Progenitor cell of endocrine pancreas (in vitro differentiated cells): ENCODE data around the gene SPTBN5. TPM values are rescaled to one million over a fixed set of nuclear protein-coding genes. Genes with fewer than 3 reads are reported as not detected.

Experiments
- DNase-seq: peaks from one replicate; pipeline ENCODE4 v3.0.0; 2021; ENCODE audit warnings: low spot score; ENCODE audit not compliant: unreplicated experiment
- H3K27ac Mint-ChIP-seq: 2 replicates; pipeline ENCODE4 v1.8.0; 2021; ENCODE audit warnings: mild to moderate bottlenecking, moderate library complexity, mixed read lengths
- H3K27me3 Mint-ChIP-seq: 2 replicates; pipeline ENCODE4 v1.8.0; 2021; ENCODE audit warnings: mixed read lengths
- H3K36me3 Mint-ChIP-seq: 2 replicates; pipeline ENCODE4 v1.8.0; 2022; ENCODE audit warnings: mixed read lengths; ENCODE audit not compliant: insufficient read depth
- H3K4me1 Mint-ChIP-seq: 2 replicates; pipeline ENCODE4 v1.8.0; 2021; ENCODE audit warnings: low read depth, mixed read lengths
- H3K4me3 Mint-ChIP-seq: 2 replicates; pipeline ENCODE4 v1.8.0; 2021; ENCODE audit warnings: low read depth, mild to moderate bottlenecking, moderate library complexity, mixed read lengths
- H3K9me3 Mint-ChIP-seq: 2 replicates; pipeline ENCODE4 v1.8.0; 2021; ENCODE audit warnings: low read depth, mixed read lengths
- total RNA-seq: library from RNA; stranded (reverse); gene quantifications from 2 replicates; pipeline ENCODE4 v1.2.1, GENCODE V29; 2021
- TF ChIP-seq, protein P1 (sequence below): fragments of 200-600 bp; sonication (generic); IDR thresholded peaks from one replicate; pipeline ENCODE4 v1.5.0; 2021; ENCODE audit warnings: antibody characterized with exemption, mild to moderate bottlenecking; ENCODE audit not compliant: unreplicated experiment

The SPTBN5 gene
- total RNA-seq, 1 donor from 2014 or later = 7.9 TPM

DNA sequence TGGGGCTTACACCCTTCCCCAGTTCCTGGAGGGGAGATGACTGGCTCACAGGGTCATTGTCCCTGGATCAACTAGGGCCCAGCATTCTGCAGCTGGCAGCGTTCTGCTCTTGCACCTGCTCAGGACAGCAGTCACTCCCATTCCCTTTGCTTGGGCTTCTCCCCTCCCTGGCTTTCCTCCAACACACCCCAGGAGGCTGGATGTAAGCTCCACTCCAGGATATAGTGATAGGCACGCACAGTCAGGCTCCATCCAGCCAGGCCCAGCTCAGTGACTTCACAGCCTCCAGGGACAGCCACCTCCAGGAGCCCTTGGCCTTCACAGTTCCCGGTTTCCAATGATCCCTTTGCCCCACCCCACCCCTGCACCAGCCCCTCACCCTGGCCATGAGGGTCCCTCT, 1.9 kb downstream of the SPTBN5 start:
- Mint-ChIP-seq H3K4me3 (no peak overlapping the region), H3K36me3 (no peaks in the 10 kb centered on the region), H3K4me1 (peaks cover 11% of the 10 kb centered on the region), H3K27ac (no peak overlapping the region), H3K9me3 (no peaks in the 10 kb centered on the region), H3K27me3 (no peaks in the 10 kb centered on the region)
- TF ChIP-seq, protein P1, sequence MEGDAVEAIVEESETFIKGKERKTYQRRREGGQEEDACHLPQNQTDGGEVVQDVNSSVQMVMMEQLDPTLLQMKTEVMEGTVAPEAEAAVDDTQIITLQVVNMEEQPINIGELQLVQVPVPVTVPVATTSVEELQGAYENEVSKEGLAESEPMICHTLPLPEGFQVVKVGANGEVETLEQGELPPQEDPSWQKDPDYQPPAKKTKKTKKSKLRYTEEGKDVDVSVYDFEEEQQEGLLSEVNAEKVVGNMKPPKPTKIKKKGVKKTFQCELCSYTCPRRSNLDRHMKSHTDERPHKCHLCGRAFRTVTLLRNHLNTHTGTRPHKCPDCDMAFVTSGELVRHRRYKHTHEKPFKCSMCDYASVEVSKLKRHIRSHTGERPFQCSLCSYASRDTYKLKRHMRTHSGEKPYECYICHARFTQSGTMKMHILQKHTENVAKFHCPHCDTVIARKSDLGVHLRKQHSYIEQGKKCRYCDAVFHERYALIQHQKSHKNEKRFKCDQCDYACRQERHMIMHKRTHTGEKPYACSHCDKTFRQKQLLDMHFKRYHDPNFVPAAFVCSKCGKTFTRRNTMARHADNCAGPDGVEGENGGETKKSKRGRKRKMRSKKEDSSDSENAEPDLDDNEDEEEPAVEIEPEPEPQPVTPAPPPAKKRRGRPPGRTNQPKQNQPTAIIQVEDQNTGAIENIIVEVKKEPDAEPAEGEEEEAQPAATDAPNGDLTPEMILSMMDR = no peak
- no peak for DNase-seq

DNA sequence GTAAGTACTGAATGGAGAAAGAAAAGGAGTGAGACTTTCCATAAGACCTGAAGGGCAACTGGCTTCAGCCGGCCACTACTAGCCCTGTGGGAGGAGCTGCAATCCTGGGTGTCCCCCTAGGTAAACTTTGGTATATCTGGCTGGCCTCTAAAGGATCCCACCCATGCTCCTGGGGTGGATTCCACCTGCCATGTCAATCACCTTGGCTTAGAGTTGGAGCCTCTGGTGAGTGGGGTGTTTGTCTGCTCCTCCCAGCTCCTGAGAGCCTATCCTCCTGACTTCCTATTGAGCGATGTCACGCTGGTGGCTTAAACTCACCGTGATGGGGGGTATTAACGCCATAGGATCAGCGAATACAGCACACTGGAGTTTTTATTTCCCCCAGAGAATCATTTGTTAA, 2.6 kb downstream of the SPTBN5 start:
- no peak for DNase-seq
- Mint-ChIP-seq H3K4me3 (no peak overlapping the region), H3K27ac (no peak overlapping the region), H3K36me3 (no peaks in the 10 kb centered on the region), H3K4me1 (peaks cover 11% of the 10 kb centered on the region), H3K9me3 (no peaks in the 10 kb centered on the region), H3K27me3 (no peaks in the 10 kb centered on the region)
- TF ChIP-seq, protein P1 = no peak

DNA sequence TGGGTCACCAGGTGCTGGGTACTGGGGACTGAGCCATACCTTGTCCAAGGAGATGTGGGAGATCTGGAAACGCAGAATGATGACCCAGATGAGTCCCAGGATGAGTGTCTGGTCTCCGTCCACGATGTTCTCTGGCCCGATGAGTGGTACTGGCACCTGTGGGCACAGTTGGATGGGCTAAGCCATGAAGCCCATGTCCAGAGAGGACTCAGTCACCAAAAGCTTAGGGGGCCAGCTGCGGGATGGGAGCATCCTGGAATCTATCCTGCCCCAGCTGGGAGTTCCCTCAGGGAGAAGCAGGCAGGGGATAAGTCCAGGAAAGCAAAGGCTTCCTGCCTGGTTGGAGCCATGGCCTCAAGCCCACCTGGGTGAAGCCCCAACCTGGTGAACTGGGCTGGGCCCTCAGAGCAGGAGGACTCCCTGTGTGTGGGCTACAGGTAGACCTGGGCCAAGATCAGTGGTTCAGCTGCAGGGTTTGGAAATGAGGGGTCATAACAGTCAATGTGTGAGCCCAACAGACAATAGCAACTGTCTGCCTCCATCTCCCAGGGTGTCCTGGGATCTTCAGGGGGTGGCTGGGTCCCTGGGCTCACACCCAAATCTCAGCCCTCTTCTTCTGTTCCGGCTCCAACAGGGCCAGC, 3.7 kb downstream of the SPTBN5 start:
- DNase-seq = no peak
- Mint-ChIP-seq H3K27me3 (no peaks in the 10 kb centered on the region), H3K4me1 (peaks cover 10% of the 10 kb centered on the region), H3K27ac (no peak overlapping the region), H3K4me3 (no peak overlapping the region), H3K9me3 (no peaks in the 10 kb centered on the region), H3K36me3 (no peaks in the 10 kb centered on the region)
- TF ChIP-seq, protein P1 = no peak

DNA sequence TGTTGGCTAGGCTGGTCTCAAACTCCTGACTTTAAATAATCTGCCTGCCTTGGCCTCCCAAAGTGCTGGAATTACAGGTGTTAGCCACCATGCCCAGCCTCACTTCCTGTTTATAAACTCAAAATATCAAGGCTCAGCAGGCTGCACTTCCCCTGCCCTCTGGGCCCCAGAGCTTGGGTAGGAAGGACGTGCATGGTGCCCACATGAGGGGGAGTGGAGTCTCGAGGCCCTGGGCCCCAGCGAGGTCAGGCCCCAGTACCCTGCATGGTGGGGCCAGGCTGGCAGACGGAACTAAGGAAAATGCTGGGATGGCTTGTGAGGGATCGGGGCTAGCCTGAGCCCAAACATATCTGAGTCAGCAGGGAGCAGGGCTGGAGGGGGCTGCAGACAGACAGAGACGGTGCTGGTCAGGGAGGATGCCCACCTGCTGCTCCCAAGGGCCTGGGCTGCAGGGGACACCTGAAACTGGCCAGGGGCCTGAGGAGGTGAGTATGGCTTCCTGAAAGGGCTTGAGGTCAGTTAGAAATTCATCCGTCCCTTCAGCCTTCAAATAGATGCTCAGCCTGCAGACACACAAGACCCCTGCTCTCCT, 5.1 kb downstream of the SPTBN5 start:
- DNase-seq = no peak
- Mint-ChIP-seq H3K27me3 (peaks cover 7% of the 10 kb centered on the region), H3K27ac (no peak overlapping the region), H3K4me3 (no peak overlapping the region), H3K9me3 (no peaks in the 10 kb centered on the region), H3K4me1 (peaks cover 10% of the 10 kb centered on the region), H3K36me3 (no peaks in the 10 kb centered on the region)
- TF ChIP-seq, protein P1 = no peak

DNA sequence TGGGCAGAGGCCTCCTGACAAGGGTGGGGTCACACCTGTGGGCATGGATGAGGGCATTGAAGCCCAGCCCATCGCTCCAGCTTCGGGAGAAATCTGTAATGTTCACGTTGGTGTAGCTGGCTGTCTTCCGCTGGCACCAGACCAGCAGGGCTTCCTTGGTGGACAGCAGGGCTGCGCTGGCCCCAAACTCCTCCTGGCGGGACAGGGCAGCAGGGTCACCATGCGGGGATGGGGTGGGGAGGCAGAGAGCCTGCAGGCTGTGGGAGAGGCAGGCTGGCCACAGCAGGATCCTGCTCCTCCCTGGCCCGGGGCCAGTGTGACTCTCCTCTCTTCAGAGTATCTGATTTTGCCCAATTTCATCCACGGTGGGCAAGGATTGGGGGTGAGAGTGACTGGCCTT, 6.0 kb downstream of the SPTBN5 start:
- TF ChIP-seq, protein P1 = no peak
- H3K36me3 Mint-ChIP-seq = no peaks in the 10 kb centered on the region
- DNase-seq = no peak
- H3K9me3 Mint-ChIP-seq = no peaks in the 10 kb centered on the region
- H3K4me3 Mint-ChIP-seq = no peak overlapping the region
- H3K27me3 Mint-ChIP-seq = peaks cover 11% of the 10 kb centered on the region
- no peak overlapping the region for H3K27ac Mint-ChIP-seq
- H3K4me1 Mint-ChIP-seq = peaks cover 8% of the 10 kb centered on the region
